Kidney epithelial cell (primary cell): Measurements from ENCODE around the gene KCNAB1. TPM values are rescaled to one million over a fixed set of nuclear protein-coding genes. Genes with fewer than 3 reads are reported as not detected.
A peak's percentile ranks its signal among the peaks of the same experiment; 100 is the strongest.
"Not testable (repeated sequence)": the region's sequence is repeated elsewhere in the genome, so short reads cannot be mapped to it uniquely, and the experiment has no call there.

Source experiments
- DNase-seq: peaks from one replicate; pipeline ENCODE4 v3.0.0-alpha.2; 2010; ENCODE audit warnings: low read depth
- H3K27me3 ChIP-seq: 2 replicates; pipeline ENCODE4 v1.6.0; 2011; ENCODE audit warnings: low read length; ENCODE audit not compliant: control insufficient read depth, insufficient read depth
- H3K36me3 ChIP-seq: 2 replicates; pipeline ENCODE4 v1.5.1; 2011; ENCODE audit warnings: low read length; ENCODE audit not compliant: control insufficient read depth, insufficient read depth
- H3K4me3 ChIP-seq: 2 replicates; pipeline ENCODE4 v1.5.1; 2011; ENCODE audit warnings: low read depth, mild to moderate bottlenecking, control low read depth, low read length
- total RNA-seq: library from RNA; depleted of rRNA; stranded (reverse); fragments of >200 nt; gene quantifications from 2 replicates; pipeline ENCODE4 v1.2.3, GENCODE V29; 2015
- TF ChIP-seq, protein P1 (sequence below): IDR thresholded peaks from 2 replicates; pipeline ENCODE4 v1.5.1; 2011; ENCODE audit warnings: mild to moderate bottlenecking, moderate library complexity, low read length, control low read depth, inconsistent platforms; ENCODE audit not compliant: insufficient read depth, poor library complexity, severe bottlenecking

The KCNAB1 gene
- total RNA-seq, 1 donor from 2014 or later: not detected

DNA sequence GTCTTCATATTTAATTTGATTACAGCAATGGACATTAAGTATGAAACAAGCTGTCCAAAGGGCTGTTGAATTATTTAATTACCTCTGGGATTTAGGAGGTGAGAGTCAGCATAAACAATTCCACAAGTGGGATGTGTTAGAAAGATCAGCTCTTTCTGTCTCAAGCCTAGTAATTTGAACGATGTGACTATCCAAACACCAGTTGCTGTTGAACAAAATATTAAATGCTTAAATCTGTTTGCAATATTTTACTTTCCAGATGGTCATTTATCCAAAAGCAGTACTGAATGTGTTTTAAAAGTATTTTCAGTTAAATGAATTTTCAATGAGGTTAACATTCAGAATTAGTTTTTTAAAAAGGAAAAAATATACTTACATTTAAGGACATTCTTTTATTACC is 12.7 kb downstream of the KCNAB1 start:
- H3K4me3 ChIP-seq: no peak overlapping the region
- TF ChIP-seq, protein P1, sequence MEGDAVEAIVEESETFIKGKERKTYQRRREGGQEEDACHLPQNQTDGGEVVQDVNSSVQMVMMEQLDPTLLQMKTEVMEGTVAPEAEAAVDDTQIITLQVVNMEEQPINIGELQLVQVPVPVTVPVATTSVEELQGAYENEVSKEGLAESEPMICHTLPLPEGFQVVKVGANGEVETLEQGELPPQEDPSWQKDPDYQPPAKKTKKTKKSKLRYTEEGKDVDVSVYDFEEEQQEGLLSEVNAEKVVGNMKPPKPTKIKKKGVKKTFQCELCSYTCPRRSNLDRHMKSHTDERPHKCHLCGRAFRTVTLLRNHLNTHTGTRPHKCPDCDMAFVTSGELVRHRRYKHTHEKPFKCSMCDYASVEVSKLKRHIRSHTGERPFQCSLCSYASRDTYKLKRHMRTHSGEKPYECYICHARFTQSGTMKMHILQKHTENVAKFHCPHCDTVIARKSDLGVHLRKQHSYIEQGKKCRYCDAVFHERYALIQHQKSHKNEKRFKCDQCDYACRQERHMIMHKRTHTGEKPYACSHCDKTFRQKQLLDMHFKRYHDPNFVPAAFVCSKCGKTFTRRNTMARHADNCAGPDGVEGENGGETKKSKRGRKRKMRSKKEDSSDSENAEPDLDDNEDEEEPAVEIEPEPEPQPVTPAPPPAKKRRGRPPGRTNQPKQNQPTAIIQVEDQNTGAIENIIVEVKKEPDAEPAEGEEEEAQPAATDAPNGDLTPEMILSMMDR: no peak
- DNase-seq: no peak
- H3K27me3 ChIP-seq: no peaks in the 10 kb centered on the region
- H3K36me3 ChIP-seq: no peaks in the 10 kb centered on the region

DNA sequence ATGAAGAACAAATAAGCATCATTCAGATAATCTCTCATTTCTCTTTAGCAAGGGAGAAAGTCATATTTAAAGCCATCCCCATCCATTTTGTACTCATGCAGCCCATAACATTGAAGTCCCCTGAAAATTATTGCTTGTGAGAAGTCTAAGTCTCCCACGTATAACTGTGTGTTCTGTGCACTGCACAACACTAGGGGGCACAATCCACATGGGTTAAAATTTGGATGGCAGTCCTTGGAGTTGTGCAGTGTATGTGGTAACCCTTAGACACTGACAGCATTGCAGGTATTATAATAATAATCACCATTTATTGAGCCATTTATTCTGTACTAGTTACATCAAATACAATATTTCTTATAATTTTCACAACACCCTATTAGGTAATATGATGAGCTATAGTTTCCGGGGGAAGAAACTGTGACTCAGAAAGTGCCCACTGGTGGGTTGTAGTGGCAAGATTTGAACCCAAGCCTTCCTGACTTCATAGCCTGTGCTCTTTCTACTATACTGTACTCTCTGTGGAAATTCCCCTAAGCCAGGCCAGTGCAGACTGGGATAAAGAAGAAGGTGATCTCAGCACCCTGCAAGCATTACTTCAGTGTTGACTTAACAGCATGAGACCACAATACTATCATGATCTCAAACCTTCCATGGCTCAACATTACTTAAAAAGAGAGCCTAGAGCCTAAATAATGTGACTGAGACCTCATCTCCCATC is 15.7 kb downstream of the KCNAB1 start:
- TF ChIP-seq, protein P1: peak; percentile 32
- Histone ChIP-seq H3K4me3 (no peak overlapping the region), H3K36me3 (no peaks in the 10 kb centered on the region), H3K27me3 (no peaks in the 10 kb centered on the region)
- DNase-seq: no peak

GRCh38 chr3:156137397-156137796 is 17.0 kb downstream of the KCNAB1 start:
- H3K4me3 ChIP-seq, H3K27me3 ChIP-seq, DNase-seq, H3K36me3 ChIP-seq: not testable (repeated sequence)

GRCh38 chr3:156140001-156140595 is 19.7 kb downstream of the KCNAB1 start:
- no peak overlapping the region for H3K4me3 ChIP-seq
- no peaks in the 10 kb centered on the region for H3K36me3 ChIP-seq
- H3K27me3 ChIP-seq: peaks cover 3% of the 10 kb centered on the region
- TF ChIP-seq, protein P1: no peak
- no peak for DNase-seq

DNA sequence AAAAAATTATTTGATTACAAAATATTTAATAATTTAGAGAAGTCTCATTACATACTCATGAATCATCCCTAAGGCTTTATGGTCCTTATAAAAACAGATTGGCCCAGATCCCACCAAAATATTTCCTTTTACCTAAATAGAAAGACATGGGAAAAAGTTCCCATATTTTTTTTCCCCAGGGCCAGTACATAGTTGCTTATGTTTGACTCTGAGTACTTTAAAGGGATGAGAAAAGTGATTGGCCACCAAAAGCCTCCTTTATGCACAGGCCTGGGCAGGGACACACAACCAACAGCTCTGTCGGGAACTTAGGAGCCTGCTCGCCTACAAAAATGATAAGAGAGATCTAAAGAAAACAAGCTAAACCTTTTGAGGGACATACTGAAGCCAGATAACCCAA is 22.3 kb downstream of the KCNAB1 start:
- H3K36me3 ChIP-seq: no peaks in the 10 kb centered on the region
- H3K27me3 ChIP-seq: peaks cover 3% of the 10 kb centered on the region
- DNase-seq: no peak
- no peak overlapping the region for H3K4me3 ChIP-seq
- TF ChIP-seq, protein P1: no peak

GRCh38 chr3:156143136-156143535 is 22.8 kb downstream of the KCNAB1 start:
- H3K36me3 ChIP-seq: no peaks in the 10 kb centered on the region
- TF ChIP-seq, protein P1: no peak
- no peak for DNase-seq
- no peak overlapping the region for H3K4me3 ChIP-seq
- peaks cover 3% of the 10 kb centered on the region for H3K27me3 ChIP-seq
